ENCODE results near the gene APBB2. TPM values are rescaled to one million over a fixed set of nuclear protein-coding genes. Genes with fewer than 3 reads are reported as not detected.

APBB2 gene
- total RNA-seq, 2 donors from 2014 or later: 56.1 to 64.8 TPM

DNA sequence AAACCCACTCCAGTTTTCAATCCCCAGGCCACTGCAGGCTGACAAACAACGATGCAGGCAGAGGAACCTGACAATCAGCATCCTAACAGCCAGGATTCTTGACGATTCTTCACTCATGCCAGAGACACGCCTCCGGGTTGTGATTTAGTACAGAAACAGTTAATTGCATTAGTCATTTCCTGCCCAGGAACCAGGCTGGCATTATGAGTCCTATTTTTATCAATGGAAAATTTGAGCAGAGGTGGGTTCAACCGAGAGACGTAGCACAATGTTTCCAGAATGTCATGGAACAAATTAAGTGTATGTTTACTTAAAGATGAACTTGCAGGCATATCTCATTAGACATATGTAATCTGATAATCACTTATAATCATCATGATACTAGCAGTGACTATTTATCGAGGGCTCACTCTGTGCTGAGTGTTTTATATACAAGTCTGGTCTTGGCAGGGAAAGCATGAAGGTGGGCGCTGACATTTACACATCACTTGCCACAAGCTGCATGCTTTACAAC lies 304.9 kb downstream of the APBB2 start:
- H3K36me3 Mint-ChIP-seq (ENCODE audit: low read depth): peaks cover 16% of the 10 kb centered on the region
- no peak overlapping the region for H3K4me3 Mint-ChIP-seq
- Histone ChIP-seq H3K4me3 (ENCODE audit: low read length) (no peak overlapping the region), H3K9me3 (ENCODE audit: control insufficient read depth, low read length) (peaks cover 1% of the 10 kb centered on the region), H3K4me1 (ENCODE audit: control insufficient read depth, insufficient read depth, low read length) (no peaks in the 10 kb centered on the region), H3K36me3 (ENCODE audit: control insufficient read depth, insufficient read depth, low read length) (no peaks in the 10 kb centered on the region), H3K9ac (ENCODE audit: extremely low read depth, low read length, poor library complexity, severe bottlenecking) (no peak overlapping the region), H3K27ac (ENCODE audit: low read depth, low read length) (no peak overlapping the region), H3K27me3 (ENCODE audit: control insufficient read depth, insufficient read depth, low read length, poor library complexity, severe bottlenecking) (no peaks in the 10 kb centered on the region)
- DNase-seq: no peak
- 91 to 92% methylated on average over 5 to 8 of the region's 8 CpGs for WGBS, 2 experiments (ENCODE audit: insufficient coverage in 1 of 2, insufficient read length in 1 of 2)
- no peaks in the 10 kb centered on the region for H3K27me3 Mint-ChIP-seq (ENCODE audit: insufficient read depth)
- H3K9me3 Mint-ChIP-seq: peaks cover 2% of the 10 kb centered on the region
- TF ChIP-seq, protein P1, sequence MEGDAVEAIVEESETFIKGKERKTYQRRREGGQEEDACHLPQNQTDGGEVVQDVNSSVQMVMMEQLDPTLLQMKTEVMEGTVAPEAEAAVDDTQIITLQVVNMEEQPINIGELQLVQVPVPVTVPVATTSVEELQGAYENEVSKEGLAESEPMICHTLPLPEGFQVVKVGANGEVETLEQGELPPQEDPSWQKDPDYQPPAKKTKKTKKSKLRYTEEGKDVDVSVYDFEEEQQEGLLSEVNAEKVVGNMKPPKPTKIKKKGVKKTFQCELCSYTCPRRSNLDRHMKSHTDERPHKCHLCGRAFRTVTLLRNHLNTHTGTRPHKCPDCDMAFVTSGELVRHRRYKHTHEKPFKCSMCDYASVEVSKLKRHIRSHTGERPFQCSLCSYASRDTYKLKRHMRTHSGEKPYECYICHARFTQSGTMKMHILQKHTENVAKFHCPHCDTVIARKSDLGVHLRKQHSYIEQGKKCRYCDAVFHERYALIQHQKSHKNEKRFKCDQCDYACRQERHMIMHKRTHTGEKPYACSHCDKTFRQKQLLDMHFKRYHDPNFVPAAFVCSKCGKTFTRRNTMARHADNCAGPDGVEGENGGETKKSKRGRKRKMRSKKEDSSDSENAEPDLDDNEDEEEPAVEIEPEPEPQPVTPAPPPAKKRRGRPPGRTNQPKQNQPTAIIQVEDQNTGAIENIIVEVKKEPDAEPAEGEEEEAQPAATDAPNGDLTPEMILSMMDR (conservative IDR thresholded peaks at IDR 0.05): no peak
- peaks cover 3% of the 10 kb centered on the region for H3K4me1 Mint-ChIP-seq
- H3K27ac Mint-ChIP-seq: no peak overlapping the region

DNA sequence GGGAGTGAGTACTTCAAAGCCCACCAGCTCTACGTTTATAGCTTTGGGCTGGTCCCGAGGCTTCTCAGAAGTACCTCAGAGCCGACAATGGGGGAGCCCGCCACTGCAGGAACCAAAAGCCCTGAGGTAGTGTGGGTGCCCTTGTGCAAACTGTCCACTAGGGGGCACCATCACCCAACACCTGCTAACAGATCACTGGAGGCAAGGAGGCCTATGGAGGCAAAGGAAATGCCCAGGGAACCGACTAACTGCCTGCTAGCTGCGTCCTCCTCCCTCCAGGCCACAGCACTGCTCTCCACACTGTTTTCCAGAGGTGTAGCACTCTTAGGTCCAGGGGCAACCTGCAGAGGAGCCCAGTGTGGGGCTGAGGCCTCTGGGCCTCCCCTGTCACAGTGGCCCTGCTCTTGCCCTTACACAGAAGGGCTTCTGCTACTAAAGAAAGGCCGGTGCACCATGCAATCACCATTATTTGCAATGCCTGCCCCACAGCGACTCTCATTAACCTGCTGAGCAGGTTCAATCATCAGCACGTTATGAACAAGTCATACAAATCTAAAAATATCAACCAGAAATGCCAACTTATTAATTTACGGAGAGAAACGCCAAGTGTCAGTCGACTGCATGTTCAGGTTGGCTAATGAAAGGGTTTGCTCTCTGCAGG lies 305.5 kb downstream of the APBB2 start:
- H3K4me3 Mint-ChIP-seq: no peak overlapping the region
- no peaks in the 10 kb centered on the region for H3K27me3 ChIP-seq (ENCODE audit: control insufficient read depth, insufficient read depth, low read length, poor library complexity, severe bottlenecking)
- no peak overlapping the region for H3K4me3 ChIP-seq (ENCODE audit: low read length)
- WGBS, 2 experiments (ENCODE audit: insufficient coverage in 1 of 2, insufficient read length in 1 of 2): 69 to 80% methylated on average over 6 to 12 of the region's 12 CpGs
- no peaks in the 10 kb centered on the region for H3K36me3 ChIP-seq (ENCODE audit: control insufficient read depth, insufficient read depth, low read length)
- H3K9me3 Mint-ChIP-seq: no peaks in the 10 kb centered on the region
- TF ChIP-seq, protein P1 (conservative IDR thresholded peaks at IDR 0.05): peak; percentile 99
- peaks cover 3% of the 10 kb centered on the region for H3K4me1 Mint-ChIP-seq
- peak; percentile 97 for DNase-seq
- no peak overlapping the region for H3K27ac ChIP-seq (ENCODE audit: low read depth, low read length)
- no peaks in the 10 kb centered on the region for H3K9me3 ChIP-seq (ENCODE audit: control insufficient read depth, low read length)
- no peaks in the 10 kb centered on the region for H3K27me3 Mint-ChIP-seq (ENCODE audit: insufficient read depth)
- peak overlapping the region; percentile 82 for H3K27ac Mint-ChIP-seq
- H3K36me3 Mint-ChIP-seq (ENCODE audit: low read depth): peaks cover 14% of the 10 kb centered on the region
- no peak overlapping the region for H3K9ac ChIP-seq (ENCODE audit: extremely low read depth, low read length, poor library complexity, severe bottlenecking)
- H3K4me1 ChIP-seq (ENCODE audit: control insufficient read depth, insufficient read depth, low read length): no peaks in the 10 kb centered on the region

DNA sequence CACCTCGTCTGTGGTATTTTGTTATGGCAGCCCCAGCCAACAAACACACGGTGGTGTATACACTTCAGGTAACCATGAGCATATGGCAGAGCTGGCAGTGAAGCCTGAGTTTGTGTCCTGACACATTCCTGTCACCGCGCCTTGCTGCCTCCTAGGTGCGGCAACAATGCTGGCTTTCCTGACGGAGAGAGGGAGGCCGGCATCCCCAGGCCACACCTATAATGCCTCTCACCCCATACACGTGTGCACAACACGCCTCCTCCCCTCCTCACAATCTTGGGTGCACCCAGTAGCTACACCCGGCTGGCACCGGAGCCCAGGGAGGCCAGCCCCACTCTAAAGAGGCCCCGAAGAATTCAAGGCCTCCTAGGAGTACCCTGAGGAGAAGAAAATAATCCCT lies 306.0 kb downstream of the APBB2 start:
- H3K27me3 Mint-ChIP-seq (ENCODE audit: insufficient read depth): no peaks in the 10 kb centered on the region

More for the DNA sequence above, 306.0 kb downstream of the APBB2 start:
- Mint-ChIP-seq H3K36me3 (ENCODE audit: low read depth) (peaks cover 11% of the 10 kb centered on the region), H3K4me3 (no peak overlapping the region), H3K9me3 (no peaks in the 10 kb centered on the region), H3K27ac (peak overlapping the region; percentile 82), H3K4me1 (peaks cover 3% of the 10 kb centered on the region)
- no peaks in the 10 kb centered on the region for H3K9me3 ChIP-seq (ENCODE audit: control insufficient read depth, low read length)
- no peaks in the 10 kb centered on the region for H3K4me1 ChIP-seq (ENCODE audit: control insufficient read depth, insufficient read depth, low read length)
- no peak overlapping the region for H3K9ac ChIP-seq (ENCODE audit: extremely low read depth, low read length, poor library complexity, severe bottlenecking)
- H3K27ac ChIP-seq (ENCODE audit: low read depth, low read length): no peak overlapping the region
- H3K27me3 ChIP-seq (ENCODE audit: control insufficient read depth, insufficient read depth, low read length, poor library complexity, severe bottlenecking): no peaks in the 10 kb centered on the region
- H3K4me3 ChIP-seq (ENCODE audit: low read length): no peak overlapping the region
- WGBS, 2 experiments (ENCODE audit: insufficient coverage in 1 of 2, insufficient read length in 1 of 2): 87 to 93% methylated on average over 12 of the region's 12 CpGs
- DNase-seq: no peak
- TF ChIP-seq, protein P1 (conservative IDR thresholded peaks at IDR 0.05): no peak
- no peaks in the 10 kb centered on the region for H3K36me3 ChIP-seq (ENCODE audit: control insufficient read depth, insufficient read depth, low read length)

Measured in endodermal cell (in vitro differentiated cells).